CD14-positive monocyte (primary cell): ENCODE measurements around the gene ZNF827. TPM values are rescaled to one million over a fixed set of nuclear protein-coding genes. Genes with fewer than 3 reads are reported as not detected.

Experiments
- DNase-seq, 3 donors: peaks; one replicate each; pipeline ENCODE4 v3.0.0-alpha.2; 2011 to 2022
- H2AFZ ChIP-seq: 2 replicates; pipeline ENCODE4 v1.6.0; 2012; ENCODE audit warnings: mild to moderate bottlenecking, low read depth, low read length, inconsistent platforms; ENCODE audit not compliant: insufficient read depth, poor library complexity, severe bottlenecking
- H3K27ac ChIP-seq, 2 donors: 1 replicate in 1 of 2; 2 replicates in 1 of 2; pipeline ENCODE4 v1.5.1; 2012 to 2013; ENCODE audit warnings: low read length in 2 of 2, control low read depth in 1 of 2, inconsistent platforms in 1 of 2, low read depth in 1 of 2, mild to moderate bottlenecking in 1 of 2
- H3K27me3 ChIP-seq, 2 donors: one replicate each; pipeline versions ENCODE4 v1.6.0 to v1.6.1; 2011 to 2013; ENCODE audit warnings: low read length in 2 of 2; ENCODE audit not compliant: control insufficient read depth in 2 of 2, insufficient read depth in 2 of 2
- H3K36me3 ChIP-seq, 2 donors: replicated peaks in 1 of 2; 1 replicate in 1 of 2; 2 replicates in 1 of 2; pipeline versions ENCODE4 v1.5.1 to v1.6.1; 2012 to 2013; ENCODE audit warnings: low read length in 2 of 2, control low read depth in 1 of 2, inconsistent platforms in 1 of 2, mild to moderate bottlenecking in 1 of 2; ENCODE audit not compliant: insufficient read depth in 2 of 2, control insufficient read depth in 1 of 2
- H3K4me1 ChIP-seq, 2 donors: 1 replicate in 1 of 2; 2 replicates in 1 of 2; pipeline versions ENCODE4 v1.5.1 to v1.6.1; 2012 to 2013; ENCODE audit warnings: low read length in 2 of 2, control low read depth in 1 of 2, inconsistent platforms in 1 of 2, mild to moderate bottlenecking in 1 of 2, moderate library complexity in 1 of 2; ENCODE audit not compliant: insufficient read depth in 2 of 2, control insufficient read depth in 1 of 2
- H3K4me2 ChIP-seq: replicated peaks from 2 replicates; pipeline ENCODE3; 2012; ENCODE audit warnings: low read length, moderate library complexity, mild to moderate bottlenecking; ENCODE audit not compliant: poor library complexity, severe bottlenecking; ENCODE audit errors: extremely low read depth
- H3K4me3 ChIP-seq, 3 experiments: fragments of 200-600 bp in 1 of 3; sonication (generic) in 1 of 3; replicated peaks in 1 of 3; 1 replicate in 2 of 3; 2 replicates in 1 of 3; pipeline ENCODE4 v1.5.1; 2011 to 2013; ENCODE audit warnings: low read length in 3 of 3, mild to moderate bottlenecking in 3 of 3, control low read depth in 2 of 3, low read depth in 2 of 3, inconsistent platforms in 1 of 3, moderate library complexity in 1 of 3
- H3K79me2 ChIP-seq: 2 replicates; pipeline ENCODE4 v1.6.0; 2012; ENCODE audit warnings: mild to moderate bottlenecking, control low read depth, inconsistent platforms, low read length, moderate library complexity; ENCODE audit not compliant: insufficient read depth
- H3K9ac ChIP-seq: 2 replicates; pipeline ENCODE4 v1.6.0; 2017; ENCODE audit warnings: low read length, mild to moderate bottlenecking; ENCODE audit not compliant: insufficient read depth, poor library complexity, severe bottlenecking
- H3K9me3 ChIP-seq, 2 donors: replicated peaks in 1 of 2; 1 replicate in 1 of 2; 2 replicates in 1 of 2; pipeline versions ENCODE4 v1.5.1 to v1.6.1; 2012 to 2013; ENCODE audit warnings: low read length in 2 of 2, control low read depth in 1 of 2; ENCODE audit not compliant: control insufficient read depth in 1 of 2, insufficient read depth in 1 of 2
- H4K20me1 ChIP-seq: 2 replicates; pipeline ENCODE4 v1.6.0; 2012; ENCODE audit warnings: mild to moderate bottlenecking, low read length, control low read depth, moderate library complexity; ENCODE audit not compliant: insufficient read depth
- H3K27ac Mint-ChIP-seq, 7 donors: one replicate each; pipeline ENCODE4 v1.8.0; 2020; ENCODE audit warnings: mild to moderate bottlenecking in 7 of 7, mixed read lengths in 7 of 7, moderate library complexity in 6 of 7, inconsistent platforms in 2 of 7
- H3K27me3 Mint-ChIP-seq, 3 donors: one replicate each; pipeline ENCODE4 v1.8.0; 2021 to 2022; ENCODE audit warnings: low read depth in 3 of 3, mild to moderate bottlenecking in 3 of 3, mixed read lengths in 3 of 3, moderate library complexity in 3 of 3, inconsistent platforms in 1 of 3
- H3K36me3 Mint-ChIP-seq, 2 donors: one replicate each; pipeline ENCODE4 v1.8.0; 2020; ENCODE audit warnings: mixed read lengths in 2 of 2, inconsistent platforms in 1 of 2, mild to moderate bottlenecking in 1 of 2
- H3K4me1 Mint-ChIP-seq: one replicate; pipeline ENCODE4 v1.8.0; 2020; ENCODE audit warnings: mild to moderate bottlenecking, mixed read lengths
- H3K4me3 Mint-ChIP-seq, 2 donors: one replicate each; pipeline ENCODE4 v1.8.0; 2020; ENCODE audit warnings: mild to moderate bottlenecking in 2 of 2, mixed read lengths in 2 of 2, moderate library complexity in 1 of 2
- H3K9me3 Mint-ChIP-seq, 7 donors: one replicate each; pipeline ENCODE4 v1.8.0; 2020 to 2022; ENCODE audit warnings: mixed read lengths in 7 of 7, mild to moderate bottlenecking in 6 of 7, moderate library complexity in 6 of 7, inconsistent platforms in 2 of 7
- WGBS: methylation state at CpG from one replicate; pipeline ENCODE4 v1.1.5; 2013; ENCODE audit warnings: missing lambda C conversion rate; ENCODE audit not compliant: insufficient coverage; 5-methylcytosine and 5-hydroxymethylcytosine counted together
- intact Hi-C, 2 donors: fragments of 100-400 bp; cut with micrococcal nuclease; formaldehyde crosslinking; loops; one replicate each; pipeline versions ENCODE4 v1.15.0 to v1.15.1; 2023
- polyA plus RNA-seq, 3 donors: library from polyadenylated mRNA; depleted of rRNA in 1 of 3; unstranded in 2 of 3; stranded (reverse) in 1 of 3; fragments of 300-500 nt in 2 of 3; fragments of >200 nt in 1 of 3; fragmentation: Illumina TruSeq in 2 of 3; gene quantifications; 1 replicate in 2 of 3; 2 replicates in 1 of 3; pipeline ENCODE4 v1.2.3, GENCODE V29; 2012 to 2021
- TF ChIP-seq, protein P1 (sequence below): fragments of 200-600 bp; IDR thresholded peaks from one replicate; pipeline ENCODE4 v1.8.0; 2022; ENCODE audit warnings: antibody characterized with exemption, mild to moderate bottlenecking

Gene ZNF827
- polyA plus RNA-seq, 3 donors = 0.04 TPM; not detected in 2

DNA sequence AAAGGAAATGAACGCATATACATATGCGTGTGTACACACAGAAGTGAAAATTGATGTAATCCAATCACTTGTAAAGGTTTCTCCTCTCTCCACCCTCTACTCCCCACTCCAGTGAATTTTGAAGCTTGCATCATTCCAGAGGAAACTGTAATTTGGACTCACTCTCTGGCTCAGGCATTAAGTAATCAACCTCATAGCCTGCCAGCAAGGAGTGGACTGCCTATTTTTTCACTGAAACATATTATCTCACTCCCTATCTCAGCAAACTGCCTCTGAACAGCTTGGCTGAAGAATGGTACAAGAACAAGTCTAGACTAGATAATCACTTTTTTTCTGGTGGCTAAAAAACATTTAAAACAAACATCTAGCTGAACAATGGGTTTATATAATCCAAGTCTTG is 134.5 kb downstream of the ZNF827 start:
- no peak overlapping the region for H2AFZ ChIP-seq
- H3K4me3 ChIP-seq = no peak overlapping the region
- intact Hi-C loops = no loop called here
- H3K36me3 ChIP-seq = no peaks in the 10 kb centered on the region
- TF ChIP-seq, protein P1, sequence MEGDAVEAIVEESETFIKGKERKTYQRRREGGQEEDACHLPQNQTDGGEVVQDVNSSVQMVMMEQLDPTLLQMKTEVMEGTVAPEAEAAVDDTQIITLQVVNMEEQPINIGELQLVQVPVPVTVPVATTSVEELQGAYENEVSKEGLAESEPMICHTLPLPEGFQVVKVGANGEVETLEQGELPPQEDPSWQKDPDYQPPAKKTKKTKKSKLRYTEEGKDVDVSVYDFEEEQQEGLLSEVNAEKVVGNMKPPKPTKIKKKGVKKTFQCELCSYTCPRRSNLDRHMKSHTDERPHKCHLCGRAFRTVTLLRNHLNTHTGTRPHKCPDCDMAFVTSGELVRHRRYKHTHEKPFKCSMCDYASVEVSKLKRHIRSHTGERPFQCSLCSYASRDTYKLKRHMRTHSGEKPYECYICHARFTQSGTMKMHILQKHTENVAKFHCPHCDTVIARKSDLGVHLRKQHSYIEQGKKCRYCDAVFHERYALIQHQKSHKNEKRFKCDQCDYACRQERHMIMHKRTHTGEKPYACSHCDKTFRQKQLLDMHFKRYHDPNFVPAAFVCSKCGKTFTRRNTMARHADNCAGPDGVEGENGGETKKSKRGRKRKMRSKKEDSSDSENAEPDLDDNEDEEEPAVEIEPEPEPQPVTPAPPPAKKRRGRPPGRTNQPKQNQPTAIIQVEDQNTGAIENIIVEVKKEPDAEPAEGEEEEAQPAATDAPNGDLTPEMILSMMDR = no peak
- no peaks in the 10 kb centered on the region for H3K79me2 ChIP-seq
- peaks cover 0 to 6% (median 2%) of the 10 kb centered on the region in 7 donors for H3K9me3 Mint-ChIP-seq
- H3K27ac ChIP-seq = no peak overlapping the region
- H3K4me1 Mint-ChIP-seq = peaks cover 15% of the 10 kb centered on the region
- H3K9me3 ChIP-seq = peaks cover 2 to 4% of the 10 kb centered on the region in 2 donors
- H3K27me3 Mint-ChIP-seq = peaks cover 0 to 4% (median 4%) of the 10 kb centered on the region in 3 donors
- no peaks in the 10 kb centered on the region for H3K27me3 ChIP-seq
- H3K27ac Mint-ChIP-seq = no peak overlapping the region
- H4K20me1 ChIP-seq = no peaks in the 10 kb centered on the region
- peaks cover 0 to 6% of the 10 kb centered on the region in 2 donors for H3K4me1 ChIP-seq
- no peaks in the 10 kb centered on the region for H3K36me3 Mint-ChIP-seq
- H3K4me3 Mint-ChIP-seq = no peak overlapping the region
- WGBS = no CpG with 5 or more reads among the region's 2 CpGs
- no peak overlapping the region for H3K4me2 ChIP-seq
- H3K9ac ChIP-seq = no peak overlapping the region
- DNase-seq = peak in 2 of 3 donors; percentile 16 to 51

DNA sequence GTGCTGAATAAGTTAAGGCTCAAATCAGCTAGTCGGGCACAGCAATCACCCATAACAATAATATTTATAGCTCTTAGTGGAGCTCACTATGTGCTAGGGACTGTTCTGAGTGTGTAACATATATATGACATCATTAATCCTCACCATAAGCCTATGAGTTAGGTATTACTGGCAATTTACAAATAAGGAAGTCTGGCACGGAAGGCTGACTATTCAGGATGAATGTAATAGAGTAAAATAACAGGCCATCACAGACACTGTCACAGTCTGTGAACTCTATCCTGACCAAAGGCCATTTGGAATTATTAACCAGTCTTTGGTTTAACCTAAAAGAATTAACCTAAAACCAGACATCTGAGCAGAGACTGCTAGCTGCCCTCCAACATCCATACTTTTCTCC is 139.4 kb downstream of the ZNF827 start:
- peak overlapping the region in 1 of 7 donors; percentile 9 for H3K27ac Mint-ChIP-seq

More for the DNA sequence above, 139.4 kb downstream of the ZNF827 start:
- peak overlapping the region in 1 of 2 donors; percentile 10 for H3K27ac ChIP-seq
- no peak overlapping the region for H3K4me2 ChIP-seq
- Mint-ChIP-seq H3K9me3 (peaks cover 0 to 3% (median 0%) of the 10 kb centered on the region in 7 donors), H3K27me3 (peaks cover 0 to 6% (median 4%) of the 10 kb centered on the region in 3 donors), H3K4me3 (no peak overlapping the region), H3K4me1 (peaks cover 28% of the 10 kb centered on the region), H3K36me3 (no peaks in the 10 kb centered on the region)
- WGBS = no CpG with 5 or more reads among the region's 2 CpGs
- no peaks in the 10 kb centered on the region for H3K36me3 ChIP-seq
- H3K27me3 ChIP-seq = no peaks in the 10 kb centered on the region
- H3K9ac ChIP-seq = no peak overlapping the region
- peaks cover 22 to 27% of the 10 kb centered on the region in 2 donors for H3K4me1 ChIP-seq
- H3K79me2 ChIP-seq = no peaks in the 10 kb centered on the region
- intact Hi-C loops = no loop called here
- no peak overlapping the region for H3K4me3 ChIP-seq
- no peak overlapping the region for H2AFZ ChIP-seq
- H3K9me3 ChIP-seq = no peaks in the 10 kb centered on the region
- DNase-seq = peak; percentile 45 to 68 (median 50)
- H4K20me1 ChIP-seq = no peaks in the 10 kb centered on the region
- TF ChIP-seq, protein P1 = no peak
